Left lobe of liver (tissue), 2 donors: Measurements from ENCODE around the gene DERL3. TPM values are rescaled to one million over a fixed set of nuclear protein-coding genes. Genes with fewer than 3 reads are reported as not detected.

ENCODE experiments used
- ATAC-seq: fragments of 200-7000 bp; cut with Tn5 transposase; one replicate; pipeline ENCODE4 v1.9.1; 2020; ENCODE audit warnings: mild to moderate bottlenecking, moderate library complexity
- DNase-seq: peaks from one replicate; pipeline ENCODE4 v3.0.0-alpha.2; 2020; ENCODE audit warnings: low spot score
- total RNA-seq: library from RNA; stranded (reverse); gene quantifications from one replicate; pipeline ENCODE4 v1.2.1, GENCODE V29; 2021
- donor health status: DM: no; HTN: no; CAD: no; lungs with moderate emphysema.
- donor health status: DM: no; HTN: yes; CAD: no.

DERL3 gene
- total RNA-seq, 1 donor from 2014 or later = 4.7 TPM

DNA sequence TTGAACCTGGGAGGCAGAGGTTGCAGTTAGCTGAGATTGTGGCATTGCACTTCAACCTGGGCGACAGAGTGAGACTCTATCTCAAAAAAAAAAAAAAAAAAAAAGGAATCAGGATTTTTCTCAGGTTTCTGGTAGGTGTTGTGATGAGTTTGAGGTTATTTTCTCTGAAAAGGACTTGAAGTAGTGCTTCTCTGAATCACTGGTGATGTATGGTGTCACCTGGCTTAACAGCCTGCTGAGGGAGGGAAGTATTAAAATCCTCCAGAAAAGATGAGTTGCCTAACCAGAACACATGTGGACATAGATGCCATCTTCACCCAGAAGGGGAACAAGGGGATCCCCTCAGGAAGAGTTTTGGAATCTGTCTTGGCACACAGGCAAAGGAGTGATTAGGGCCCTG is 32.0 kb downstream of the DERL3 start:
- no peak for ATAC-seq
- no peak for DNase-seq

DNA sequence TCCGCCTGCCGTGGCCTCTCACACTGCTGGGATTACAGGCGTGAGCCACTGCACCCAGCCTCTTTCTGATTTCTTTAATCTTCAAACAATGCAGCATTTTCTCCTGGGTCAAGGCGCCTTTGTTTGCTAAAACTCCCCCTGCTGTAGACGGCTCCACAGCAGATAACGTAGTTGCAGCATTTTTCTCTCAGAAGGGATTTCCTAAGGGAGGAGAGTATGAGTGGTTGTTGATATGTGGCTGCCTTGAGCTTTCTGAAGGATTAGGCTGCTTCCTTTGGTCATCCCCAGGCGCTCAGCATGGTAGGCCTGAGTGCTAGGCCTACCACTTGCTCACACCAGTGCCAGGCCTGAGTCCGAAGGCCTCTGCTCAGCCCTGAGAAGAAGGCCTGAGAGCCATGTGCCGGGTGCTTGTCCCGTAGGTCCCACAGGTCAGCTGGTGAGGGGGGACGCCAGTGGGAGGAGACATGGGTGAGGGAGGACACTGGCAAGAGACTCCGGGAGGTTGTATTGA is 34.0 kb downstream of the DERL3 start:
- DNase-seq (peak; percentile 68), ATAC-seq (peak; percentile 65)

DNA sequence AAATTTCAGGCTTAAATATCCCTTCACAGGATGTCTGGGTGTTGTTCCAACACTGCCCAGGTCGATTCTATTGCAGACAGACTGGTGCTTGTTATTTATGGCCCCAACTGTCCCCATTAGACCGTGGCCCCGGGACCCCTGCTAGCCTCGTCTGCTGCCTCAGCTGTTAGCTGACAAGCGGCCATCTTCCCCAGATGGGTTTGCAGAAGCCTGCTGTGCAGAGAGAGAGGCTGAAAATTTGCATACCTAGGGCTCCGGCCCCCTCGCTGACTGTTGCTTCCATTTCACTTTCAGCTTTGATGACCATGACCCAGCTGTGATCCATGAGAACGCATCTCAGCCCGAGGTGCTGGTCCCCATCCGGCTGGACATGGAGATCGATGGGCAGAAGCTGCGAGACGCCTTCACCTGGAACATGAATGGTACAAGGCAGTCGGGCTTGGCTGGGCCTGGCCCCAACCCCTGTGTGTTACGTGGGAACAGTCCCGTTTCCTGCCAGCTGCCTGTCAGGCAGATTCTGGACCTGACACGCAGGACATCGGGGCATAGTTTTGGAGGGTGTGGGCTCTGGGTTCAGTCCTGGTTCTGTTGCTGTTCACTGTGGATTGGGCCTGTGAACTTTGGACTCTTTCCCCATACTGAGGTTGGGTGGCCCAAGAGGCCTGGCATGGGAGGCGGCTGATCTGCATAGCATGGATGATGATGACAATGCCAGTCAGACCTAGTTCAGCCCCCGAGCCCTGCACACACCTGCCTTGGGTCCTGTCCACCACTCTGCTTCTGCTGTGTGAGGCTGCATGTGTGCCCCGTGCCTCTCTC is 35.6 kb downstream of the DERL3 start:
- DNase-seq = peak; percentile 83
- peak; percentile 83 for ATAC-seq

DNA sequence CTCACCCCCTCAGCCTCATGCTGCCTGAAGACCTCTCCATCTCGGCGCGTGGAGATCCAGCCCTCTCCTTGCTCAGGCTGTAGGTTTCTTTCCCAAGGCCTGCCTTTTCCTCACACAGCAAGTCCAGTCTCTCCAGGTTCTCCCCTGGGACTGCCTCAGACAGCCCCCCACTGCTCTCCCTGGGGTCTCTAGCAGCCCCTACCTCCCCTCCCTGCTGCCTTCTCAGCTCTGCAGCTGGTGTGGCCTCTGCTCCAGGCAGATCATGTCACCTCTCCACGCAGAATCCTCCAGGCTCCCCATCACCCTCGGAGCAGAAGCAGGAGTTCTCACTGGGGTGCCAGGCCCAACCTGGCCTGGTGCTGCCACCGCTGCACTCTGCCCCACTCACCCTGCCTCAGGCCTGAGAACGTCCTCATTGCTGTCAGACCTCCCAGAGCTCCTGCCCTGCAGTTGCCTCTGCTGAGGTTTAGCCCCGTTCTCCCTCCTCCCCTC is 36.9 kb downstream of the DERL3 start:
- DNase-seq (no peak), ATAC-seq (no peak)

DNA sequence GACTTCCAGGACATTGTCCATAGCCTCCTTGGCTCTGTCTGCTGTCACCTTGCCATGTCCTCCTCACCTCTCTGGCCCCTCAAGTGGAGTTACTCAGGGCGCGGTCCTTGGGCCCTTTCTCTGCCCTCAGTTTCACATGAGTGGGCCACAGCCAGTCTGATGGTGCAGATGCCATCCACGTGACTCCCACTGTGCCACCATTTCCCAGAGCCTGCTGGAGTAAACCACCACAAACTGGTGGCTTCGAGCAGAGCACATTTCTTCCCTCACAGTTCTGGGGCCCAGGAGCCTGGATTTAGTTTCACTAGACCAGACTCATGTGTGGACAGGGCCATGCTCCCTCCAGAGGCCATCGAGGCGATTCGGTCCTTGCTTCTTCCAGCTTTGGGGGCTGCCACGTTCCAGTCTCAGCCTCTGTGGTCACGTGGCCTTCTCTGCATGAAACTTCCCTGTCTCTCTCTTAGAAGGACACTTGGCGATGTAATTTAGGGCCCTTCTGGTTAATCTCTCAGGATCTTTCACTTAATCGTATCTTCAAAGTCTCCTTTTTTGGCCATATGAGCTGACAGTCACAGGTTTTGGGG is 37.5 kb downstream of the DERL3 start:
- DNase-seq (no peak), ATAC-seq (no peak)

DNA sequence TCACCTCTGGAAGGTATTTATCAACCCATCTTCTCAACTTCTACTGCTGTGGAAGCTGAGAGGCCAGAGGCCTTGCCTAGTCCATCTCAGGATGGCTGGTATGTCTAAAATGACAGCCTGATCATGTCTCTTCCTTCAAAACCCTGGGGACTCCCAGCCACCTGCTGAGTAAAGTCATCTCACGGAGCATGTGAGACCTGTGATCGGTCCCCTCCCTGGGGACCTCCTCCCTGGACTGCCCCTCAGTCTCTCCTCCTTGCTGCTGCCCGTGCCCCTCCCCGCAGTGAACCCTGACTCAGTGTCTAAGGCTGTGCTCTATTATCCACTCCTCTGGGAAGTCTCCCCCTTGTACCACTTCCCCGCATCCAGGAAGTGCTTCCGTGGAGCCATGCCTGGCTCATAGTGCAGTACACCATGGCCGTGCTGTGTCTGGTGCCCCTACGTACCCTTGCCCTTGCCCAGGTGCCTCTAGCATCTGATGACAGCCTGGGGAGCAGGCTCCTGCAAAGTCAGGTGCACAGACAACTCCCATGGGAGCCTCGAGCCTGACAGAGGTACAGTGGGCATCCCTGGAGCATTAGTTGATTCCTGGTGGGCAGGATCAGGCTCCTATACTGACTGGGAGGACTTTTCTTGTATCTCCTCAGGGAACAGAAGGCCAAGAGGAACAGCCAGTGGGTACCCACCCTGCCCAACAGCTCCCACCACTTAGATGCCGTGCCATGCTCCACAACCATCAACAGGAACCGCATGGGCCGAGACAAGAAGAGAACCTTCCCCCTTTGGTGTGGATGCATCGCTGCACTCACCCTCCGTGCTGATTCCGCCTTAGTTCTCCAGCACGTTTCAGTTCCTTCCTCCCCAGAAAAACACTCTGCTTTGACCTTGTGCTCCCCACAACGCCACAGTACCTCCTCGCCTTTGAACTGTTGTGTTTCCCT is 38.2 kb downstream of the DERL3 start:
- no peak for ATAC-seq
- DNase-seq = no peak

DNA sequence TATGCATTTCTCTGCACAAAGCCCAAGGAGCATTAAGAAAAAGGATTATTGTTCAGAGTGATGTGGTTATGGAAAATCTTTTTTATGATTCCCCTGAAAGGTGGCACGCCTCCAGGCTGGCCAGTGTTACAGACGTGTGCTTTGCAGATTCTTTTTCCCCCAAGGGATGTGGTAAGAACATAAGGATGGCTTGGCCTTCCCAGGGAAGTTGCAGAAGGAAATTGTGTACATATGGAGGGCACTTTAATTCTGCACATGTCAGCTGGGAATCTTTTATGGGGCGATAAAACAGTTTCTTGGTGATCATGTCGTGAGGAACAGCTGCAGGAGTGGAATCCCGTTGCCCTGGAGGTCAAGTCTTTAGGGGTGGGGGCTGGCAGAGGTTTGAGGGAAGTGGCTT is 42.3 kb downstream of the DERL3 start:
- DNase-seq (no peak), ATAC-seq (no peak)

DNA sequence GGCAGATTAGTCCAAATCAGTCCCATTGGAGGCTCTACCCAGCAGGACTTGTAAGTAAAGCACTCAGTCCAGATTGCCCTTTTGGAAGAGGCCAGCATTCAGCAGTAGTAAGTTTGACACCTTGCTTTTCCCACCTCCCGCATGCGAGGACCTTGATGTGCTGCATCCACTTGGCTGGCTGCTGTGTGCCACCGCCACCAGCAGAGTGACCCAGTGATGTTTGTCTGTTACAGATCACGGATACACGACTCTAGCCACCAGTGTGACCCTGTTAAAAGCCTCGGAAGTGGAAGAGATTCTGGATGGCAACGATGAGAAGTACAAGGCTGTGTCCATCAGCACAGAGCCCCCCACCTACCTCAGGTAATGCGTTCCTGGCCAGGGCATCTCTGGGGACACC is 45.5 kb downstream of the DERL3 start:
- ATAC-seq = no peak
- DNase-seq = no peak

DNA sequence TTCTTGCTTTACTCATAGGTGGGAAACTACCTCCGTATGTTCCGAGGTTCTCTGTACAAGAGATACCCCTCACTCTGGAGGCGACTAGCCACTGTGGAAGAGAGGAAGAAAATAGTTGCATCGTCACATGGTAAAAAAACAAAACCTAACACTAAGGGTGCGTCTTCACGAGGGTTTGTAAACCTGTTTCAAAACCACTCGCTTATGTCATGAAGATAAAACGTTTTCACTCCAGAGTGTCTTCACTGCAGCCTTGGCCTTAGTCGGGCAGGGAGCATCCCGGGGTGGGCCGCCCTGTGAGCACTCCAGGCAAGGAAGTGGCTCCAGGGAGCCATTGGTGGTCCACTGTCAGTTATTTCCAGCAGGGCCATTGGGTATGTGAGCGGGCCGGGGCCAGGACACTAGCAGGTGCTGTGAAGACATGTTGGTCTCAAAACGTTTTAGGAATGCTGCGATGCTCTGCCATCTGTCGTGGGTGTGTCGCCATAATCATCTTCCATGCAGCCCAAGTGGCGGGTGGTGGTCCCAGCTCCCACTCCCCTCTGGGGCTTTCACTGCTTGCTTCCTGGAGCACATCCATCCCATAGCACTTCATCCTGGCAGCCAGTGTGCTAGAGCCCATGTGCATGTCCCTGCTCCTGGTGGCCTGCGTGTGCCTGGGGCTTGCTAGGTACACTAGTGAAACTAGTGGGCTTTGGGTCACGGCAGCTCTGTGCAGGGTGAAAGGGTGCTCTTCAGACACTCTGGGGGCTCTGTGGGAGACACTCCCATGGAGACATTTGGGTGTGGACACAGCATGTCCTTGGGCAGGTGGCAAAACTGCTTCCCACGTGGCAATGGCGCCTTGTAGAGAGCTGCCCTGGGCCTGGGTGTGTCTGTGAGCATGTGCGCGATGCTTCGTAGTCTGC is 46.8 kb downstream of the DERL3 start:
- ATAC-seq (no peak), DNase-seq (no peak)

DNA sequence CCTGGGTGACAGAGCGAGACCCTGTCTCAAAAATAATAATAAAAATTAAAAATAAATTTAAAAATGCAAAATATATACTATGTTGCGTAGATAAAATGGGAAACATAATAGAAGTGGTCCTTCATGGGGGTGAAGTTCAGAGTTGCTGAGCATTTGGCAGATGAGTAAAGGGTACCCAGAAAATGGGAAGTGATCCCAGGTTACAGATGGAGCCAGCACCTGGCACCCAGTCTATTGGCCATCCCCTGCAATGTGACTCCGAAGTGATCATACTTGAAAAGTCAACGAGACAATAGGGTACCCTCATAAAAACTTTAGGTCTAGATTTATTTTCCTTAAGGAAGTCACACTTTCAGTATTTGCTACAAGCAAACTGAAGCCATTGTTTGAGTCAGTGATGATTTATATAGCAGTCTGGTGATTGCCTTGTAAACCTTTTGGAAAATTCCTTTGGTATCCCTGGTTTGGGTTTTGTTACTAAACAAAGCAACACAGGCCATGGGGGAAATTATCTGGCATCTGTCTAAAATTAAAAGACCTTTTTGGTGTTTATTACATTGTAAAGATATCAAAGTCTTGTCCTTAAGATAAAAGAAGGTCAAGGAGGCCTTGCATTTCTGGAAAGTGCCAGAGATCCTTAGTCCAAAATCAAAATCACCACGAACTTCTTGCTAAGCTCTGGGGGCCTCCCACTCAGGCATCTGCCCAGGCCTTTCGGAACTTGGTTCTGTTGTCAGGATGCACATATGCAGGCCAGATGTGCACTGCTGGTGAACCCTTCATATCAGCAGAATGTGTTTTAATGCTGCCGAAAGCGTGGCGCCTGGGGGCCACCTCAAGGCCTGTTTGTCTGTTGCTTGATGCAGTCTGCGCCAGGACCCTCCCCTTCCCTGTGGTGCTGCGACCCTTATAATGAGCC is 47.7 kb downstream of the DERL3 start:
- no peak for DNase-seq
- no peak for ATAC-seq

DNA sequence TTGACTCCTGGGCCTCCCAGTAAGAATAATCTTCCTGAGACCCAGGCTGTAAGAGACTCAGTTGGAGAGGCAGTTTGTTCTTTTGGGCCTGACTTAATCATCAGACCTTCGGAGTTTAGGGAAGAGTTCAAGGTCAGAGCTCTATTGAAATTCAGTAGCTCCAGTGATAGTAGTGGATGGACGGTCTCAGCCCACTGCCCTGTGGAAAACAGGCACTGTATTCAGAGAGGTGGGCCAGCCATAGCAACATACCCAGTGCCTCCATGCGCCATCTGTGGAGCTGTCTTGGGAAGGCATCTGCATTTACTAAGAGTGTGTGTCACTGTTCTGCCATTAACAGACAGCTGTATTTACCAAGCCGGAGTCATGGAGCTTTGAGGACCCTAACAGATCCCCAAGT is 49.2 kb downstream of the DERL3 start:
- DNase-seq = no peak
- no peak for ATAC-seq

DNA sequence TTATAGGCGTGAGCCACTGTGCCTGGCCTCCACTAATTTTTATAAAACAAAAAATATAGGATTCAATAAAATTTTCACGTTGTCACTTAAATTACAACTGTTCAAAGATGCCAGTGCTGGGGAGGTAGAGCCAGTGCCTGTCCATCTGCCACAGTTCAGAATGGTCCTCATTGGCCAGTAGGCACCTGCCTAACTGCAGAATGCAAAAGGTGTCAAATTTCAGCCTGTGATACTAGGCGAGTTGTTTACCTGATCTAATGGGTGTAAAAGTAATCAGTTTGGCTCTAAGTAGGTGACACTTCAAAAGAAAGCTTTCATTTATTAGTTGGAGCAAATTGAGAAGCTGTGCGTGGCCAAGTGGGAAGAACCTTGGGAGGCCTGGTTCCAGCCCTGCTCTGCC is 49.7 kb downstream of the DERL3 start:
- ATAC-seq = no peak
- DNase-seq = no peak

DNA sequence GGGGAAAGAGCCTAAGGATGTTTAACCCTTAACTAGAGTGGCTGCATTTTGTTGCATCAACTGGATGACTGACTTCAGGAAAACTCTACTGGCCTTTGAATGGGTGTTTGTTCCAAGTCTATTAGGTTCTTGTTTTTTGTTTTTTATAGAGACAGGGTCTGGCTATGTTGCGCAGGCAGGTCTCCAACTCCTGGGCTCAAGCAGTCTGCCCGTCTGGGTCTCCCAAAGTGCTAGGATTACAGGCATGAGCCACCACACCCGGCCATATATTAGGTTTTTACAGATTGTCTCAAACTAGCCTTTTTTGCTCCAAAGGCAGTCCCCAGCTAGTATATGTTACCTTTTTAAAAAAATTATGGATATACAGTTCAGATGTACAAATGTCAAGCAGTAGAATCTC is 50.9 kb downstream of the DERL3 start:
- no peak for DNase-seq
- no peak for ATAC-seq

DNA sequence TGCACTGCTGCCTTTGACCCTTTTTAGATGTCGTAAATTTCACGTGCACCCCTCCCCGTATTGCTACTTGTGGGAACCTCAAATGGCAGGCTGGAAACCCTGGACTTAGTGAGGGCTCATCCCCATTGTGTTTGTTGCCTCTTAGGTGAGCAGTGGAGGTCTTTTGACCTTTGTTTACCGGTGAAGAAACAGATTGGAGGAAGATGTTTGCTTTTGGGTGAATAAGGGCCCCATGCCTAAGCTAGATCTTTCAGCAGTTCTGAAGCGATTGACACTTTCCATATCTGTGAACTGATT is 51.3 kb downstream of the DERL3 start:
- ATAC-seq (no peak), DNase-seq (no peak)

DNA sequence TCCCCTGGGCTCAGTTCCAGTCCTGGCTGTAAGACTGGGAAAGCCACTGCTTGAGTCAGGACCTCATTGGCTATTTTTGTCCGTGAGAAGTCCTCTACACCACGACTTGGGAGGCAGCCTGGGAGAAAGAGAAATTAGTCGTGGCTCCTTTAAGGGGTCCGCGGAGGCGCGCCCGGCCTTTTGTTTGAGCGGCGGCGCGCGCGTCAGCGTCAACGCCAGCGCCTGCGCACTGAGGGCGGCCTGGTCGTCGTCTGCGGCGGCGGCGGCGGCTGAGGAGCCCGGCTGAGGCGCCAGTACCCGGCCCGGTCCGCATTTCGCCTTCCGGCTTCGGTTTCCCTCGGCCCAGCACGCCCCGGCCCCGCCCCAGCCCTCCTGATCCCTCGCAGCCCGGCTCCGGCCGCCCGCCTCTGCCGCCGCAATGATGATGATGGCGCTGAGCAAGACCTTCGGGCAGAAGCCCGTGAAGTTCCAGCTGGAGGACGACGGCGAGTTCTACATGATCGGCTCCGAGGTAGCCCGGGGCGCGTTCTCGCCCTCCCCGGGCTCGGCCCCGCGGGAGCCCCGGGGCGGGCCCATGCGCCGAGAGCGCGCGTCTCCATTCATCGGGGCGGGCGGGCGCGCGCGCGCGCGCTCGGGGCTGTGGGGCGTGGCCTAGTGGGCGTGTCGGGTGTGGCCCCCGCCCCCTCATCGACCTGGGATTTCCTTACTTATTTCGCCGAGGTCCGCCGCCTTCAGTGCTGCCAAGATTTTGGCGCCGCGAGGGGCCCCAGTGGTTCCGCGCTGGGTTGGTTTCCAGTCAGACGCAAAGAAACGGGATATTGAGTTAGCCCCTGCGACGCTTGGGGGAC is 51.8 kb downstream of the DERL3 start, which contains the start of gene SMARCB1:
TSS of gene SMARCB1 (plus strand) at position 215 of the 848 bp plus-strand sequence. CDS start at position 419, 204 bp downstream.
- DNase-seq = peak; percentile 91

DNA sequence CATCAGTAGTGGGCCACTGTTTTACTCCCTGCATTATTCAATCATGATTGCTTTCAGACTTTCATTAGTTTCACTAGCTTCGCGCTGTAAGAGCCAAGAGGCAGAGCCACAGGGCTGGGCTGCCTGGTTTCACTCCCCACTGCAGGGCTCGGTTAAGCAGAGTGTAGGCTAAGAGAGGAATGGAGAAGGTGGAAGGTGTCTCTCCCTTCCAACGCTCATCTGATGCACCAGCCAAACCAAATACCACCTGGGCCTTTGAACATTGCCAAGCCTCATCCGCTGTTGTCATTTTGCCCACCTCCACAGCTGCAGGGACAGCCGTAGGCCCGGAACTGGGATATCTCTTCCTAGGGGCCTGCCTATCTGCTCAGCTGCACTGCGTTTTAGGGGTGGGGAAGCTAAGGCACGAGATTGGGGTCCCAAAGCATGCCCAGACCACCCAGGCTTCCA is 52.5 kb downstream of the DERL3 start:
- DNase-seq = peak; percentile 74
- ATAC-seq = peak; percentile 57

More for the DNA sequence above, 51.8 kb downstream of the DERL3 start, which contains the start of gene SMARCB1:
- peak; percentile 93 for ATAC-seq
